Neural progenitor cell (in vitro differentiated cells): ENCODE measurements around the gene IDNK. TPM values are rescaled to one million over a fixed set of nuclear protein-coding genes. Genes with fewer than 3 reads are reported as not detected.

Source experiments
- DNase-seq: peaks from one replicate; pipeline ENCODE4 v3.0.0-alpha.2; 2016; ENCODE audit warnings: low spot score
- H2AFZ ChIP-seq: fragments of 200-600 bp; sonication (generic); replicated peaks from 2 replicates; pipeline ENCODE4 v1.6.1; 2016; ENCODE audit warnings: antibody characterized with exemption
- H3F3A ChIP-seq: fragments of 200-600 bp; sonication (generic); 2 replicates; pipeline ENCODE4 v1.6.1; 2016; ENCODE audit warnings: antibody characterized with exemption, low read depth
- H3K27ac ChIP-seq: fragments of 200-600 bp; sonication (generic); 2 replicates; pipeline ENCODE4 v1.5.1; 2016; ENCODE audit warnings: mild to moderate bottlenecking
- H3K27me3 ChIP-seq: fragments of 200-600 bp; sonication (generic); 2 replicates; pipeline ENCODE4 v1.6.1; 2016; ENCODE audit warnings: mild to moderate bottlenecking, moderate library complexity
- H3K36me3 ChIP-seq: fragments of 200-600 bp; sonication (generic); 2 replicates; pipeline ENCODE4 v1.5.1; 2016
- H3K4me1 ChIP-seq: fragments of 200-600 bp; sonication (generic); 2 replicates; pipeline ENCODE4 v1.6.1; 2016; ENCODE audit warnings: mixed run types
- H3K4me2 ChIP-seq: fragments of 200-600 bp; sonication (generic); 2 replicates; pipeline ENCODE4 v1.6.1; 2016
- H3K4me3 ChIP-seq: fragments of 200-600 bp; sonication (generic); 2 replicates; pipeline ENCODE4 v1.5.1; 2016
- H3K79me2 ChIP-seq: fragments of 200-600 bp; sonication (generic); 2 replicates; pipeline ENCODE4 v1.6.1; 2016; ENCODE audit warnings: low read depth
- H3K9ac ChIP-seq: fragments of 200-600 bp; sonication (generic); 2 replicates; pipeline ENCODE4 v1.6.1; 2016
- H3K9me3 ChIP-seq: fragments of 200-600 bp; sonication (generic); 2 replicates; pipeline ENCODE4 v1.5.1; 2016; ENCODE audit warnings: low read depth
- H4K20me1 ChIP-seq: fragments of 200-600 bp; sonication (generic); 2 replicates; pipeline ENCODE4 v1.6.1; 2016; ENCODE audit warnings: low read depth
- H3K27ac Mint-ChIP-seq: 3 replicates; pipeline ENCODE4 v1.8.0; 2021; ENCODE audit warnings: mixed read lengths
- H3K27me3 Mint-ChIP-seq: 2 replicates; pipeline ENCODE4 v1.8.0; 2022; ENCODE audit warnings: low read depth, mild to moderate bottlenecking, inconsistent platforms, moderate library complexity, mixed read lengths; ENCODE audit not compliant: insufficient read depth
- H3K36me3 Mint-ChIP-seq: 3 replicates; pipeline ENCODE4 v1.8.0; 2021; ENCODE audit warnings: mixed read lengths
- H3K4me1 Mint-ChIP-seq: 3 replicates; pipeline ENCODE4 v1.8.0; 2021; ENCODE audit warnings: mixed read lengths
- H3K4me3 Mint-ChIP-seq: 3 replicates; pipeline ENCODE4 v1.8.0; 2021; ENCODE audit warnings: mild to moderate bottlenecking, moderate library complexity, mixed read lengths
- H3K9me3 Mint-ChIP-seq: 3 replicates; pipeline ENCODE4 v1.8.0; 2020; ENCODE audit warnings: mixed read lengths
- EZH2 ChIP-seq: fragments of 200-600 bp; sonication (generic); IDR thresholded peaks from 2 replicates; pipeline ENCODE4 v1.6.1; 2017; ENCODE audit warnings: antibody characterized with exemption, mild to moderate bottlenecking, moderate library complexity
- EZH2phosphoT487 ChIP-seq: fragments of 200-600 bp; sonication (generic); IDR thresholded peaks from 2 replicates; pipeline ENCODE4 v1.6.1; 2017; ENCODE audit warnings: antibody characterized with exemption
- total RNA-seq: library from RNA; depleted of rRNA; stranded (reverse); fragments of >200 nt; gene quantifications from 2 replicates; pipeline ENCODE4 v1.2.3, GENCODE V29; 2015; ENCODE audit warnings: low replicate concordance
- TF ChIP-seq, protein P1 (sequence below): fragments of 200-600 bp; sonication (generic); IDR thresholded peaks from 2 replicates; pipeline ENCODE4 v1.5.1; 2017; ENCODE audit warnings: antibody characterized with exemption, mild to moderate bottlenecking

The IDNK gene
- total RNA-seq, 1 donor from 2014 or later, result 9.0 TPM

DNA sequence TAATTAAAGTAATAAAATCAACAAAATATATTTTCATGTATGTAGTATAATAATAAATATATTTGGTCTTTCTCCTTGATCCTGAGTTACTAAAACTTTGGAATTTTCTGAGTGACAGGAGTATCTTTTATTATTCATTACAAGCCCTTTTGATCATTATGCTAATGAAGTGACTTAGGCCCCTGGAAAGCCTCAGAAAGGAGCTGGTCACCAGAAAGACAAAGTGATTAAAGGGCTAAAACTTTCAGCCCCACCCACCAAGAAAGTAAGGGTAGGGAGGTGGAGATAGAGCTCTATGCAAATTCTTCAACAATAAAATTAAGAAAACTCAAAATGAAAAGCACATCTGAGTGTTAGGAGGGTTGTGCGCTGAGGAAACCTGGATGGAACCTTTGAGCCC is 57.3 kb downstream of the IDNK start:
- Histone ChIP-seq H3F3A (no peaks in the 10 kb centered on the region), H3K4me3 (no peak overlapping the region), H3K79me2 (peaks cover 78% of the 10 kb centered on the region), H3K27ac (no peak overlapping the region), H3K36me3 (peaks cover 9% of the 10 kb centered on the region), H2AFZ (no peak overlapping the region), H4K20me1 (peaks cover 35% of the 10 kb centered on the region), H3K27me3 (no peaks in the 10 kb centered on the region), H3K9me3 (no peaks in the 10 kb centered on the region), H3K4me2 (no peak overlapping the region), H3K9ac (no peak overlapping the region), H3K4me1 (no peaks in the 10 kb centered on the region)
- TF ChIP-seq, protein P1, sequence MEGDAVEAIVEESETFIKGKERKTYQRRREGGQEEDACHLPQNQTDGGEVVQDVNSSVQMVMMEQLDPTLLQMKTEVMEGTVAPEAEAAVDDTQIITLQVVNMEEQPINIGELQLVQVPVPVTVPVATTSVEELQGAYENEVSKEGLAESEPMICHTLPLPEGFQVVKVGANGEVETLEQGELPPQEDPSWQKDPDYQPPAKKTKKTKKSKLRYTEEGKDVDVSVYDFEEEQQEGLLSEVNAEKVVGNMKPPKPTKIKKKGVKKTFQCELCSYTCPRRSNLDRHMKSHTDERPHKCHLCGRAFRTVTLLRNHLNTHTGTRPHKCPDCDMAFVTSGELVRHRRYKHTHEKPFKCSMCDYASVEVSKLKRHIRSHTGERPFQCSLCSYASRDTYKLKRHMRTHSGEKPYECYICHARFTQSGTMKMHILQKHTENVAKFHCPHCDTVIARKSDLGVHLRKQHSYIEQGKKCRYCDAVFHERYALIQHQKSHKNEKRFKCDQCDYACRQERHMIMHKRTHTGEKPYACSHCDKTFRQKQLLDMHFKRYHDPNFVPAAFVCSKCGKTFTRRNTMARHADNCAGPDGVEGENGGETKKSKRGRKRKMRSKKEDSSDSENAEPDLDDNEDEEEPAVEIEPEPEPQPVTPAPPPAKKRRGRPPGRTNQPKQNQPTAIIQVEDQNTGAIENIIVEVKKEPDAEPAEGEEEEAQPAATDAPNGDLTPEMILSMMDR, result no peak
- TF ChIP-seq EZH2 (no peak), EZH2phosphoT487 (no peak)
- no peak for DNase-seq
- Mint-ChIP-seq H3K27me3 (peaks cover 2% of the 10 kb centered on the region), H3K36me3 (peaks cover 34% of the 10 kb centered on the region), H3K27ac (no peak overlapping the region), H3K9me3 (no peaks in the 10 kb centered on the region), H3K4me3 (no peak overlapping the region), H3K4me1 (no peaks in the 10 kb centered on the region)

DNA sequence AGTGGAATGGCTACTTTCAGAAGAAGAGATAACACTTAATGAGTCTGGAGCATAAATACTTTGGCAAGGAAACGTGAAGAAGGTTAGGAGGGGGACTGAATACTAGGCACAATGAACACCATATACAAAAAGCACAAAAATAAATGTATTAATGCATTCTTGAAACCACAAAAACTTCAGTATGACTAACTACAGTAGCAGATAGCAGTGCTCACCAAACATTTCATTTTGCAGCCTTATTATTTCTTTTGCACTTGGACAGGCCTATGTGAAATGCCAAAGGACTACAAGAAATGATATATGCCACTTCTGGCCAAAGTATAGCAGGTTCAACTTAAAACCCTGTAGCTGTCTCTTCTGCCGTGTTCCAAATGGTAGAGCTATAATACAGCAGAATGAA is 58.5 kb downstream of the IDNK start:
- H3K27ac ChIP-seq, result no peak overlapping the region
- H3K36me3 ChIP-seq, result peaks cover 4% of the 10 kb centered on the region
- TF ChIP-seq, protein P1, result no peak
- TF ChIP-seq EZH2 (no peak), EZH2phosphoT487 (no peak)
- Mint-ChIP-seq H3K9me3 (no peaks in the 10 kb centered on the region), H3K27me3 (peaks cover 2% of the 10 kb centered on the region), H3K27ac (no peak overlapping the region), H3K36me3 (peaks cover 34% of the 10 kb centered on the region), H3K4me3 (no peak overlapping the region), H3K4me1 (no peaks in the 10 kb centered on the region)
- H3K4me2 ChIP-seq, result no peak overlapping the region
- peaks cover 81% of the 10 kb centered on the region for H3K79me2 ChIP-seq
- no peaks in the 10 kb centered on the region for H3K27me3 ChIP-seq
- no peak for DNase-seq
- no peaks in the 10 kb centered on the region for H3K4me1 ChIP-seq
- no peaks in the 10 kb centered on the region for H3F3A ChIP-seq
- no peaks in the 10 kb centered on the region for H3K9me3 ChIP-seq
- no peak overlapping the region for H2AFZ ChIP-seq
- H3K9ac ChIP-seq, result no peak overlapping the region
- no peak overlapping the region for H3K4me3 ChIP-seq
- H4K20me1 ChIP-seq, result peaks cover 43% of the 10 kb centered on the region

DNA sequence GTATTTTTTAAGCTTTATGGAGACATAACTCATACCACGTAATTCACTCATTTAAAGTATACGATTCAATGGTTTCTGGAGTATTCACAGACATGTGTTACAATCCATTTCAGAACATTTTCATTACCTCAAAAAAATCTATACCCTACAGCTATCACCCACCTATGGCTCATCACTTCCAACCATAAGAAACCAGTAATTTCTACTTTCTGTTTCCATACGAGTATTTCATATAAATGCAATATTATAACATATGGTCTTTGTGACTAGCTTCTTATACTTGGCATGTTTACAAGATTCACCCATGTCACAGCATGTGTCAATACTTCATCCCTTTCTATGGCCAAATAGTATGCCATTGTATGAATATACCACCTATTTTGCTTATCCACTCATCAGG is 66.0 kb downstream of the IDNK start:
- Mint-ChIP-seq H3K27ac (no peak overlapping the region), H3K4me3 (no peak overlapping the region), H3K27me3 (no peaks in the 10 kb centered on the region), H3K36me3 (peaks cover 11% of the 10 kb centered on the region), H3K4me1 (no peaks in the 10 kb centered on the region), H3K9me3 (no peaks in the 10 kb centered on the region)
- Histone ChIP-seq H3K27ac (no peak overlapping the region), H3F3A (no peaks in the 10 kb centered on the region), H3K27me3 (no peaks in the 10 kb centered on the region), H3K4me3 (no peak overlapping the region), H3K4me1 (no peaks in the 10 kb centered on the region), H3K36me3 (no peaks in the 10 kb centered on the region), H3K4me2 (no peak overlapping the region), H3K79me2 (peaks cover 100% of the 10 kb centered on the region), H3K9ac (no peak overlapping the region), H2AFZ (no peak overlapping the region), H4K20me1 (peaks cover 91% of the 10 kb centered on the region), H3K9me3 (no peaks in the 10 kb centered on the region)
- TF ChIP-seq, protein P1, result no peak
- TF ChIP-seq EZH2 (no peak), EZH2phosphoT487 (no peak)
- no peak for DNase-seq
